SK-N-SH treated with all-trans-retinoic acid at 6 μM for 48 hours (cell line): Measurements from ENCODE around the gene PDGFD.

Source experiments
- ATAC-seq: fragments of 200-7000 bp; cut with Tn5 transposase; 3 replicates; pipeline ENCODE4 v1.9.1; 2020; ENCODE audit warnings: mild to moderate bottlenecking, moderate library complexity
- ARNTL ChIP-seq: fragments of 450-650 bp; formaldehyde crosslinking; IDR thresholded peaks from 2 replicates; pipeline ENCODE4 v1.5.0; 2020; ENCODE audit warnings: low read depth, mild to moderate bottlenecking, moderate library complexity, borderline replicate concordance
- BACH2 ChIP-seq: fragments of 250-450 bp; sonication (Bioruptor Pico); IDR thresholded peaks from 2 replicates; pipeline ENCODE4 v1.9.0; 2021; ENCODE audit warnings: mild to moderate bottlenecking, borderline replicate concordance
- CSDC2 ChIP-seq: fragments of 250-450 bp; sonication (Bioruptor Pico); IDR thresholded peaks from 2 replicates; pipeline ENCODE4 v1.5.0; 2020; ENCODE audit warnings: mild to moderate bottlenecking, moderate library complexity
- CSRNP3 ChIP-seq: fragments of 250-450 bp; sonication (Bioruptor Pico); IDR thresholded peaks from 2 replicates; pipeline ENCODE4 v1.5.1; 2021; ENCODE audit warnings: mild to moderate bottlenecking, moderate library complexity
- ESRRG ChIP-seq: fragments of 250-450 bp; sonication (Bioruptor Pico); IDR thresholded peaks from 2 replicates; pipeline ENCODE4 v1.6.1; 2021; ENCODE audit warnings: mild to moderate bottlenecking
- GLIS3 ChIP-seq: fragments of 250-450 bp; sonication (Bioruptor Pico); IDR thresholded peaks from 2 replicates; pipeline ENCODE4 v1.5.0; 2020; ENCODE audit warnings: mild to moderate bottlenecking, moderate library complexity
- ISL1 ChIP-seq: fragments of 250-450 bp; sonication (Bioruptor Pico); IDR thresholded peaks from 2 replicates; pipeline ENCODE4 v2.1.2; 2022; ENCODE audit warnings: mild to moderate bottlenecking, moderate library complexity
- OSR1 ChIP-seq: fragments of 250-450 bp; sonication (Bioruptor Pico); IDR thresholded peaks from 2 replicates; pipeline ENCODE4 v1.8.0; 2022; ENCODE audit warnings: moderate library complexity, mild to moderate bottlenecking, inconsistent platforms
- PATZ1 ChIP-seq: fragments of 250-450 bp; sonication (Bioruptor Pico); IDR thresholded peaks from 2 replicates; pipeline ENCODE4 v1.8.0; 2020; ENCODE audit warnings: mild to moderate bottlenecking, moderate library complexity, borderline replicate concordance
- PPARA ChIP-seq: fragments of 250-450 bp; sonication (Bioruptor Pico); IDR thresholded peaks from 2 replicates; pipeline ENCODE4 v1.5.0; 2020; ENCODE audit warnings: mild to moderate bottlenecking, borderline replicate concordance
- RARB ChIP-seq: fragments of 250-450 bp; sonication (Bioruptor Pico); IDR thresholded peaks from 2 replicates; pipeline ENCODE4 v1.8.0; 2021; ENCODE audit warnings: mild to moderate bottlenecking, moderate library complexity
- SNAI2 ChIP-seq: fragments of 250-450 bp; sonication (Bioruptor Pico); IDR thresholded peaks from 2 replicates; pipeline ENCODE4 v1.5.0; 2020; ENCODE audit warnings: mild to moderate bottlenecking, moderate library complexity
- TCF4 ChIP-seq: fragments of 250-450 bp; sonication (Bioruptor Pico); IDR thresholded peaks from 2 replicates; pipeline ENCODE4 v1.8.0; 2021; ENCODE audit warnings: mild to moderate bottlenecking, moderate library complexity, borderline replicate concordance
- TOX ChIP-seq: fragments of 250-450 bp; sonication (Bioruptor Pico); IDR thresholded peaks from 2 replicates; pipeline ENCODE4 v1.8.0; 2021; ENCODE audit warnings: mild to moderate bottlenecking, moderate library complexity, borderline replicate concordance
- ZC3H10 ChIP-seq: fragments of 250-450 bp; sonication (Bioruptor Pico); IDR thresholded peaks from 2 replicates; pipeline ENCODE4 v1.5.1; 2021; ENCODE audit warnings: mild to moderate bottlenecking, moderate library complexity
- ZFP3 ChIP-seq: fragments of 250-450 bp; sonication (Bioruptor Pico); IDR thresholded peaks from 2 replicates; pipeline ENCODE4 v1.5.0; 2020; ENCODE audit warnings: mild to moderate bottlenecking, moderate library complexity
- ZFP30 ChIP-seq: fragments of 450-650 bp; formaldehyde crosslinking; IDR thresholded peaks from 2 replicates; pipeline ENCODE4 v1.5.0; 2022; ENCODE audit warnings: mild to moderate bottlenecking, moderate library complexity
- ZNF565 ChIP-seq: fragments of 450-650 bp; formaldehyde crosslinking; conservative IDR thresholded peaks from 2 replicates; pipeline ENCODE4 v1.5.0; 2020; ENCODE audit warnings: low read depth, mild to moderate bottlenecking, moderate library complexity
- ZNF70 ChIP-seq: fragments of 450-650 bp; formaldehyde crosslinking; IDR thresholded peaks from 2 replicates; pipeline ENCODE4 v1.5.0; 2020; ENCODE audit warnings: mild to moderate bottlenecking, moderate library complexity
- ZNF8 ChIP-seq: fragments of 450-650 bp; formaldehyde crosslinking; IDR thresholded peaks from 2 replicates; pipeline ENCODE4 v1.5.0; 2020; ENCODE audit warnings: mild to moderate bottlenecking, moderate library complexity
- TF ChIP-seq, protein P1 (sequence below): fragments of 250-450 bp; sonication (Bioruptor Pico); IDR thresholded peaks from 2 replicates; pipeline ENCODE4 v1.5.1; 2020; ENCODE audit warnings: low read depth, mild to moderate bottlenecking, moderate library complexity
- TF ChIP-seq, protein P2 (sequence below): fragments of 250-450 bp; sonication (Bioruptor Pico); IDR thresholded peaks from 2 replicates; pipeline ENCODE4 v1.8.0; 2021; ENCODE audit warnings: low read depth, mild to moderate bottlenecking, moderate library complexity, borderline replicate concordance
- TF ChIP-seq, protein P3 (sequence below): fragments of 250-450 bp; sonication (Bioruptor Pico); IDR thresholded peaks from 2 replicates; pipeline ENCODE4 v1.5.0; 2020; ENCODE audit warnings: mild to moderate bottlenecking, moderate library complexity

The PDGFD gene

GRCh38 chr11:104205838-104206237 lies 41.9 kb upstream of the PDGFD start (continued):
- TF ChIP-seq BACH2 (CRISPR knock-in tag) (no peak), ZC3H10 (CRISPR knock-in tag) (no peak), CSDC2 (CRISPR knock-in tag) (no peak), PPARA (CRISPR knock-in tag) (no peak), ZFP30 (CRISPR knock-in tag) (no peak), TCF4 (CRISPR knock-in tag) (no peak)

DNA sequence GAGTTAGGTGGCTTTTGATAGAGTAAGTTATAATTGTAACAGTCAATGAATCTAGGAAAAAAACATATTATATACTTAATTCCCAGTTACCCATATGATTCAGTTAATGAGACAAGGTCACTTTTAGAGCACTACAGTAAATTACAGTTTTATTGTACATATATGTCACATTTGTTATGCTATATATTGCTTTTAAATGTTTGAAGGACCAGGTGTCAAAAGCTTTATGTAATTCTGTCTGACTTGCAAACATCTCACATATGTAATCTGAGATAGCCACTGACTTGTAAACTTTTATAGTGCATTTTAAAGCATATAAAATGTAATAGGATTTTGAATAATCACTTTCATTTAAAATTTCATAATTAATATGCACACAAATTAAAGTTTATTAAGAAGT lies 36.7 kb upstream of the PDGFD start:
- TF ChIP-seq ZNF565 (CRISPR knock-in tag) (no peak), GLIS3 (no peak), ZNF8 (no peak), CSDC2 (CRISPR knock-in tag) (no peak), TOX (CRISPR knock-in tag) (no peak), ESRRG (no peak), SNAI2 (CRISPR knock-in tag) (no peak), ISL1 (no peak), ARNTL (CRISPR knock-in tag) (no peak), PPARA (CRISPR knock-in tag) (no peak), CSRNP3 (CRISPR knock-in tag) (no peak), OSR1 (CRISPR knock-in tag) (no peak), TCF4 (CRISPR knock-in tag) (no peak), PATZ1 (CRISPR knock-in tag) (no peak), ZFP3 (no peak), ZFP30 (CRISPR knock-in tag) (no peak), RARB (CRISPR knock-in tag) (no peak)
- TF ChIP-seq, protein P1, sequence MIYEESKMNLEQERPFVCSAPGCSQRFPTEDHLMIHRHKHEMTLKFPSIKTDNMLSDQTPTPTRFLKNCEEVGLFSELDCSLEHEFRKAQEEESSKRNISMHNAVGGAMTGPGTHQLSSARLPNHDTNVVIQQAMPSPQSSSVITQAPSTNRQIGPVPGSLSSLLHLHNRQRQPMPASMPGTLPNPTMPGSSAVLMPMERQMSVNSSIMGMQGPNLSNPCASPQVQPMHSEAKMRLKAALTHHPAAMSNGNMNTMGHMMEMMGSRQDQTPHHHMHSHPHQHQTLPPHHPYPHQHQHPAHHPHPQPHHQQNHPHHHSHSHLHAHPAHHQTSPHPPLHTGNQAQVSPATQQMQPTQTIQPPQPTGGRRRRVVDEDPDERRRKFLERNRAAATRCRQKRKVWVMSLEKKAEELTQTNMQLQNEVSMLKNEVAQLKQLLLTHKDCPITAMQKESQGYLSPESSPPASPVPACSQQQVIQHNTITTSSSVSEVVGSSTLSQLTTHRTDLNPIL (CRISPR knock-in tag), result no peak
- TF ChIP-seq, protein P2, sequence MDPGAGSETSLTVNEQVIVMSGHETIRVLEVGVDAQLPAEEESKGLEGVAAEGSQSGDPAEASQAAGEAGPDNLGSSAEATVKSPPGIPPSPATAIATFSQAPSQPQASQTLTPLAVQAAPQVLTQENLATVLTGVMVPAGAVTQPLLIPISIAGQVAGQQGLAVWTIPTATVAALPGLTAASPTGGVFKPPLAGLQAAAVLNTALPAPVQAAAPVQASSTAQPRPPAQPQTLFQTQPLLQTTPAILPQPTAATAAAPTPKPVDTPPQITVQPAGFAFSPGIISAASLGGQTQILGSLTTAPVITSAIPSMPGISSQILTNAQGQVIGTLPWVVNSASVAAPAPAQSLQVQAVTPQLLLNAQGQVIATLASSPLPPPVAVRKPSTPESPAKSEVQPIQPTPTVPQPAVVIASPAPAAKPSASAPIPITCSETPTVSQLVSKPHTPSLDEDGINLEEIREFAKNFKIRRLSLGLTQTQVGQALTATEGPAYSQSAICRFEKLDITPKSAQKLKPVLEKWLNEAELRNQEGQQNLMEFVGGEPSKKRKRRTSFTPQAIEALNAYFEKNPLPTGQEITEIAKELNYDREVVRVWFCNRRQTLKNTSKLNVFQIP (CRISPR knock-in tag), result no peak
- ATAC-seq, result no peak

DNA sequence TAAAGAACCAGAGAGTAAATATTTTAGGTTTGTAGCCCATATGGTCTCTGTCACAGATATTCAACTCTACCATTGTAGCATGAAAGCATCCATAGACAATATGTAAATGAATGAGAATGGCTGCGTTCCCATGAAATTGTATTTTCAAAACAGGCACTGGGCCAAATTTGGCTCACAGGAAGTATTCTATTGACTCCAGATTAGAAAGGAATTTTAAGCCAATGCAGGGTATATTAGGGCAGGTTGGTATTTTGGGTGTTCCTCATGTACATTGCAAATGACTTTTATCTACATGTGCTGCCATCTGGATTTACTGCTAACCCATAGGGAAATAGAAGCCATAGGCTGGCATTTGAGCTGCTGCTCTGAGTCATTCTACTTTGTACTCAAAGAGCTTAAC lies 35.1 kb upstream of the PDGFD start:
- no peak for ATAC-seq
- TF ChIP-seq ZNF565 (CRISPR knock-in tag) (no peak), TCF4 (CRISPR knock-in tag) (no peak), ESRRG (no peak), ZFP3 (no peak), PATZ1 (CRISPR knock-in tag) (no peak), ZNF70 (CRISPR knock-in tag) (no peak), ARNTL (CRISPR knock-in tag) (no peak), PPARA (CRISPR knock-in tag) (no peak), CSRNP3 (CRISPR knock-in tag) (no peak), ISL1 (no peak), ZFP30 (CRISPR knock-in tag) (no peak), CSDC2 (CRISPR knock-in tag) (no peak), SNAI2 (CRISPR knock-in tag) (no peak), TOX (CRISPR knock-in tag) (no peak)
- TF ChIP-seq, protein P1 (CRISPR knock-in tag), result no peak
- TF ChIP-seq, protein P3, sequence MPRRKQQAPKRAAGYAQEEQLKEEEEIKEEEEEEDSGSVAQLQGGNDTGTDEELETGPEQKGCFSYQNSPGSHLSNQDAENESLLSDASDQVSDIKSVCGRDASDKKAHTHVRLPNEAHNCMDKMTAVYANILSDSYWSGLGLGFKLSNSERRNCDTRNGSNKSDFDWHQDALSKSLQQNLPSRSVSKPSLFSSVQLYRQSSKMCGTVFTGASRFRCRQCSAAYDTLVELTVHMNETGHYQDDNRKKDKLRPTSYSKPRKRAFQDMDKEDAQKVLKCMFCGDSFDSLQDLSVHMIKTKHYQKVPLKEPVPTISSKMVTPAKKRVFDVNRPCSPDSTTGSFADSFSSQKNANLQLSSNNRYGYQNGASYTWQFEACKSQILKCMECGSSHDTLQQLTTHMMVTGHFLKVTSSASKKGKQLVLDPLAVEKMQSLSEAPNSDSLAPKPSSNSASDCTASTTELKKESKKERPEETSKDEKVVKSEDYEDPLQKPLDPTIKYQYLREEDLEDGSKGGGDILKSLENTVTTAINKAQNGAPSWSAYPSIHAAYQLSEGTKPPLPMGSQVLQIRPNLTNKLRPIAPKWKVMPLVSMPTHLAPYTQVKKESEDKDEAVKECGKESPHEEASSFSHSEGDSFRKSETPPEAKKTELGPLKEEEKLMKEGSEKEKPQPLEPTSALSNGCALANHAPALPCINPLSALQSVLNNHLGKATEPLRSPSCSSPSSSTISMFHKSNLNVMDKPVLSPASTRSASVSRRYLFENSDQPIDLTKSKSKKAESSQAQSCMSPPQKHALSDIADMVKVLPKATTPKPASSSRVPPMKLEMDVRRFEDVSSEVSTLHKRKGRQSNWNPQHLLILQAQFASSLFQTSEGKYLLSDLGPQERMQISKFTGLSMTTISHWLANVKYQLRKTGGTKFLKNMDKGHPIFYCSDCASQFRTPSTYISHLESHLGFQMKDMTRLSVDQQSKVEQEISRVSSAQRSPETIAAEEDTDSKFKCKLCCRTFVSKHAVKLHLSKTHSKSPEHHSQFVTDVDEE (CRISPR knock-in tag), result no peak
